DMS153 (cell line): Measurements from ENCODE around the gene GNL1.
"Not testable (repeated sequence)": the region's sequence is repeated elsewhere in the genome, so short reads cannot be mapped to it uniquely, and the experiment has no call there.

ENCODE experiments used
- DNase-seq: peaks from one replicate; lab custom pipeline; 2025; lab: John Stamatoyannopoulos, UW

The GNL1 gene

GRCh38 chr6:30529349-30529875 lies 26.9 kb downstream of the GNL1 start:
- not testable (repeated sequence) for DNase-seq

GRCh38 chr6:30526444-30526843 lies 29.8 kb downstream of the GNL1 start:
- DNase-seq = not testable (repeated sequence)

DNA sequence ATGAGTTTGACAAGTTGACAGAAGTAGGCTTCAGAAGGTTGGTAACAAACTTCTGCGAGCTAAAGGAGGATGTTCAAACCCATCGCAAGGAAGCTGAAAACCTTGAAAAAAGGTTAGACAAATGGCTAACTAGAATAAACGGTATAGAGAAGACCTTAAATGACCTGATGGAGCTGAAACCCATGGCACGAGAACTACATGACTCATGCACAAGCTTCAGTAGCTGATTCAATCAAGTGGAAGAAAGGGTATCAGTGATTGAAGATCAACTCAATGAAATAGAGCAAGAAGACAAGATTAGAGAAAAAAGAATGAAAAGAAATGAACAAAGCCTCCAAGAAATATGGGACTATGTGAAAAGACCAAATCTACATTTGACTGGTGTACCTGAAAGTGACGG lies 34.3 kb downstream of the GNL1 start:
- not testable (repeated sequence) for DNase-seq

DNA sequence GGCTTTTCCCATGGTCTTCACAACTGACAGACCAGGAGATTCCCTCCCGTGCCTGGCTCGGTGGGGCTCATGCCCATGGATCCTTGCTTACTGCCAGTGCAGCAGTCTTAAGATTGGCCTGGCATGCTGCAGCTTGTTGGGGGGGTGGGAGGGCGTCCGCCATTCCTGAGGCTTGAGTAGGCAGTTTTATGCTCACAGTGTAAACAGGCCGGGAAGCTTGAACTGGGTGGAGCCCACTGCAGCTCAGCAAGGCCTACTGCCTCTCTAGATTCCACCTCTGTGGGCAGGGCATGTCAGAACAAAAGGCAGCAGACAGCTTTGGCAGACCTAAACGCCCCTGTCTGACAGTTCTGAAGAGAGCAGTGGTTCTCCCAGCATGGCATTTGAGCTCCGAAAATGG lies 35.2 kb downstream of the GNL1 start:
- not testable (repeated sequence) for DNase-seq

DNA sequence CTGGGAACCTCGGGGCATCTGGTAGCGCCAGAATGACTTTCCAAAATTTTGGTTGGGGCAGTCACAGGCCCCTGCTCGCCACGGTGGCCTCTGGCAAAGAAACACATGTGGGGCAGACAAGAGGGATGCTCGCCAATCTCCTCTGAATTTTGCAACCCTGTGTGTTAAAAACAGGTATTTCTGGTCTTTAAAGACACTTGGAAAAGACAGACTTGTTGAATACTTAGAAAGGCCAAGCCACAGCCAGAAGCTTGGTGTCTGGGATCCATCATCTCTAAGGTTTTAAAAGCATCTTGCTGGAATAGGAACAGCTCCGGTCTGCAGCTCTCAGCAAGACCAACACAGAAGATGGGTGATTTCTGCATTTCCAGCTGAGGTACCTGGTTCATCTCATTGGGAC lies 35.8 kb downstream of the GNL1 start:
- DNase-seq = no peak

- not testable (repeated sequence) for DNase-seq
Observed at GRCh38 chr6:30518505-30519145, 37.7 kb downstream of the GNL1 start.

- DNase-seq = not testable (repeated sequence)
Observed at GRCh38 chr6:30517767-30518504, 38.4 kb downstream of the GNL1 start.

DNA sequence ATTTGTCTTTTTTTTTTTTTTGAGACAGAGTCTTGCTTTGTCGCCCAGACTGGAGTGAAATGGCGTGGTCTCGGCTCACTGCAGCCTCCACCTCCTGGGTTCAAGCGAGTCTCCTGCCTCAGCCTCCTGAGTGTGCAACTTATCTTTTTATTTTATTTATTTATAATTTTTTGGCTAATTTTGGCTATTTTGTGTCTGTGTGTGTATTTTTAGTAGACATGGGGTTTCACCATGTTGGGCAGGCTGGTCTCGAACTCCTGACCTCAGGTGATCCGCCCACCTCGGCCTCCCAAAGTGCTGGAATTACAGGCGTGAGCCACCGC lies 39.6 kb downstream of the GNL1 start:
- not testable (repeated sequence) for DNase-seq

GRCh38 chr6:30515944-30516753 lies 40.1 kb downstream of the GNL1 start:
- peak; percentile 75 for DNase-seq

DNA sequence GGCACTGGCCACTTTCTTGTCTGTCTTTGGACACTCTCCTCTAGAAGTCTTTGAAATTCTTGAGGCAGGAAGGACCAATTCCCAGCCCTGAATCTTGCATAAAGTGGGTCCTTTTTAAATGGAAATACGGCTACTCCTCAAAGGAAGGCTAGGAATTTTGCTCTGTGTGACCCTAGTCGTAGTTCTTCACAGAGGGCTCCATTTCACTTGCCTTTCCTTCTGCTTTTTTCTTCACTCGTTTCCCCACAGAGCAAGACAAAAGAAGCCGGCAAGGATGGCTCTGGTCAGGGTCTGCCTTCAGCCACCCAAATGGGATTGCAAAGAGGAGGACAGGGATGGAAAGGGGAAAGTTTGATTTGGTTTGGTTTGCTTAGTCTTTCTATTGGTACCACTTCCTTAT lies 41.2 kb downstream of the GNL1 start:
- DNase-seq = no peak

GRCh38 chr6:30513451-30513850 lies 42.8 kb downstream of the GNL1 start:
- DNase-seq = no peak

- no peak for DNase-seq
Observed at GRCh38 chr6:30511169-30511546, 45.1 kb downstream of the GNL1 start.

- no peak for DNase-seq
Observed at GRCh38 chr6:30510419-30511168, 45.7 kb downstream of the GNL1 start.

DNA sequence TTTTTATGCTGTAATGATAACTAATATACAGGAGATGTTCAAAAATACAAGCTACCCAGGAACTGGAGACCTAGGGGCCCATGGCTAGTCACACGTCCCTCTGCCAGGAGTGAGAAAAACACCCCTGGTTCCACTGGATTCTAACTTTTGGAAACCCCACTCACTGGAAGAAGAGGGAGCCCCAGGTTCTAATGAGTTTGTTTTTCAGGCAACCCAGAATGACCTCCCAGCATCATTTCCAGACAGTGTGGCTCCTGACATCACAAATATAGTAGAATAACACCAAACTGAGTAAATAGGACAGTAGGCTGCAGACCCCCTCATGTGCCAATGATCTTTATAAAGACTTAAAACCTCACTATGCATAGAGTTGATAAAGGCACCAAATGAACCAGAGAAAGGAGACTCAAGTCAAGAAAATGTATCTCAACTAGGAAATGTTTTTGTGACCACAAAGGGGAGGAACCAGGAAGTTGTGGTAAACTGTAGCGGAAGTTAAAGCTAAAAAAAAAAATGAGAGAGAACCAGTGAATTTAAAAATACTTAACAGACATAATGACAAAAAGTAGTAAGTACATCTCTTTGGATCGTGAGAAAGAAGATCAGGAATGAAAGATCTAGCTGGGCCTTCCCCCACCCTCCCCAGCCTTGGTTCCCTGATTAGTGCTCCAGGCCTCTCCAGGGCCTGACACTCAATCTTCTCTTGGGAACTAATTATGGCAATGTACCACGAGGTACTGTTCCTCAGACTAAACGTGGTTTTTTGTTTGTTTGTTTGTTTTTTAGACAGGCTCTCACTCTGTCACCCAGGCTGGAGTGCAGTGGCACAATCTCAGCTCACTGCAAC lies 47.2 kb downstream of the GNL1 start:
- DNase-seq = no peak

DNA sequence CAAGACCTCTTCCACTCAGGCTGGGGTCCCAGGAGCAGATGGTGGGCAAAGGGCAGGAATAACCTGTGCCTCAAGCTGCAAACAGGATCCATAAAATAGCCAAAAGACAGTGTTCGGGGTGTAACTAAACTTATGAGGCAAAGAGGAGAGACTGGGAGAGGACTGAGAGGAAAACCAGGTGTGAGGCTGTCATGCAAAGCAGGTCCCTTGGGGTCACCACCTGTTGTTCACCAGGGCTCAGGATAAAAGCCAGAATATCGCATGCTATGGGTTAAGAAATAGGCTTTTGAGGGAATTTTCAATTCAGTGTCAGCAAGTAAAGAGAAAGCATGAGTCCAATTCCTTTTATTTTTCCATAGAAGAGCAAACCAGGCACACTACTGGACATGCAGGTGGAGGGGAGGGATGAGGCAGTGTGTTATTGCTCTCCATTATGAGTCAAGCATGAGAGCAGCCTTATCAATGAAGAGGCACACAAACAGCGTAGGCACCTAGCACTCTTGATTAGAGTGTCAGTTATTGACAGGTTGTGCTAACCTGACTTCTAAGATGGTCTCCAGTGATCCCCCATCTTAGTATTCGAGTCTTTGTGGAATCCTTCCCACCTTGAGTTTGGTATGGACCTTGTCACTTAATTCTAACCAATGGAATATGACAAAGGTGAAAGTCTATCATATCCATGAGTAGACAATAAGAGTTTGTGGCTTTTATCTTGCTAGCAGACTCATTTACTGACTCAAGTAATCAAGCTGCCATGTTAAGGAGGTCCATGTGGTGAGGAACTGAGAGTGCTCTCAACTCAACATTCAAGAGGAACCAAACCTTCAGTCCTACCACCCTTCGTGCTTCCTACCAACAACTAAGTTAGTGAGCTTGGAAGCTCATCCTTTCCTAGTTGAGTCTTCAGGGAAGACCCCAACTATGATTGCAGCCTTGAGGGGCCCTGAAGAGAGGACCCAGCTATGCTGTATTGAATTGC lies 48.2 kb downstream of the GNL1 start:
- DNase-seq = no peak

GRCh38 chr6:30500421-30501355 lies 55.6 kb downstream of the GNL1 start:
- no peak for DNase-seq

GRCh38 chr6:30498705-30499104 lies 57.6 kb downstream of the GNL1 start:
- not testable (repeated sequence) for DNase-seq

DNA sequence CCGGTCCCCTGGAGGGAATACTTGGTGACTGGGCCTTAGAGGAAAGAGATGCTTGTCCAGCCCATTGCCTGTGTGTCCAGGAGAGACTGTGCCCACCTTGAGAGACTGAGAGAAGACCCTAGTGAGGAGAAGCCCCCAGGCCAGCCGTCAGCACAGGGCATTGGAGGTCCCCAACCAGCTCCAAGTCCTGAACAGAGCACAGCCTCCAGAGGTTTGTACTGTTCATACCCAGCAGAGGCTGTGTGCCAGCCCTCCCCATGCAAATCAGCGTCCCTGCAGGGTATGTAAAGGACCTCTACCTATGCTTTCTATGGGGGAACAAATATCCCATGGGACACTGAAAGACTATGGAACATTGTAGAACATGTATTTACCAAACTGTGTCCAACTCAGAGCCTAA lies 58.6 kb downstream of the GNL1 start:
- no peak for DNase-seq

- DNase-seq = not testable (repeated sequence)
Observed at GRCh38 chr6:30497261-30497599, 59.1 kb downstream of the GNL1 start.
